Mucosa of rectum (tissue), 2 donors: ENCODE data around the gene PGAP1.

Source experiments
- H3K27ac ChIP-seq, 2 donors: one replicate each; pipeline ENCODE4 v1.7.0; 2013; ENCODE audit warnings: inconsistent platforms in 2 of 2, low read depth in 2 of 2, low read length in 2 of 2
- H3K27me3 ChIP-seq, 2 donors: one replicate each; pipeline ENCODE4 v1.7.0; 2013; ENCODE audit warnings: low read length in 2 of 2; ENCODE audit not compliant: control insufficient read depth in 2 of 2, insufficient read depth in 2 of 2
- H3K36me3 ChIP-seq, 2 donors: one replicate each; pipeline ENCODE4 v1.7.0; 2013; ENCODE audit warnings: low read length in 2 of 2; ENCODE audit not compliant: control insufficient read depth in 2 of 2, insufficient read depth in 2 of 2
- H3K4me1 ChIP-seq, 2 donors: one replicate each; pipeline ENCODE4 v1.7.0; 2013; ENCODE audit warnings: low read length in 2 of 2, mild to moderate bottlenecking in 1 of 2; ENCODE audit not compliant: control insufficient read depth in 2 of 2, insufficient read depth in 2 of 2
- H3K4me3 ChIP-seq, 2 donors: one replicate each; pipeline ENCODE4 v1.7.0; 2013; ENCODE audit warnings: low read length in 2 of 2
- H3K9ac ChIP-seq, 2 donors: one replicate each; pipeline ENCODE4 v1.7.0; 2013; ENCODE audit warnings: low read length in 2 of 2, low read depth in 1 of 2, mild to moderate bottlenecking in 1 of 2
- H3K9me3 ChIP-seq, 2 donors: one replicate each; pipeline ENCODE4 v1.7.0; 2013; ENCODE audit warnings: low read length in 2 of 2; ENCODE audit not compliant: control insufficient read depth in 2 of 2
- donor health status: healthy.
- donor health status: Normal muscosa, but diverticular disease.

Gene PGAP1

DNA sequence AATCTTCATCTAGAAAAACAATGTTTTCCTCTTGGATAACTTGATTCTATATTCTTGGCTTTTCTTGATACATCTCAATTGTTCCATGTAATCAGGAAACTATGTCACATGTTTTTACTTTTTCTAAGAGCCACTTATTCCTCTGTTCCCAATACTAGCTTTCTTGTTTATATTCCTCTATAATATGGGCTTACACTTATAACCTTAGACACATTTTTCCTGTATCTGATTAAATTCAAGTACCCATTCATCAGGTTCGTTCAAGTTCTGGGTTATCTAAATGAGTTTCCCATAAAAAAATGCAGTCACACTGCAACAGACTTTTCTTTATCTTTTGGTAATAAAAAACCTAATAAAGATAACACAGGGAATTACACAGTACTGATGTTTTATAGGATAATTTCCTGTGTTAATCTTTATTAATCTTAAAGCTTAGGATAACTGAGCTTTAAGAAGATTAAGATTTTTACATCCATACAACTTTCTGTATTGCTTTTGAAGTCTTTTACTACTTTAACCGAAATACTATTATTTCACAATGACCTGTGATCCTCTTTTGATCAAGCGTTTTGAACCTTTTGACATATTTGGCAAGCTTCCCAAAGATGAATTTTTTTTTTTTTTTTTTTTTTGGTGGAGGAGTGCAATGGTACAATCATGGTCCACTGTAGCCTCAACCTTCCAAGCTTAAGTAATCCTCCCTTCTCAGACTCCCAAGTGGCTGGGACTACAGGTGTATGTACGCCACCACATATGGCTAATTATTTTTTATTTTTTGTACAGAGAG lies 73.0 kb downstream of the PGAP1 start:
- H3K36me3 ChIP-seq: no peaks in the 10 kb centered on the region
- no peaks in the 10 kb centered on the region for H3K27me3 ChIP-seq
- H3K4me3 ChIP-seq: no peak overlapping the region
- no peak overlapping the region for H3K9ac ChIP-seq
- H3K27ac ChIP-seq: no peak overlapping the region
- peaks cover 0 to 11% of the 10 kb centered on the region in 2 donors for H3K4me1 ChIP-seq
- H3K9me3 ChIP-seq: no peaks in the 10 kb centered on the region

- H3K27me3 ChIP-seq: no peaks in the 10 kb centered on the region
- H3K9ac ChIP-seq: no peak overlapping the region
- no peak overlapping the region for H3K27ac ChIP-seq
- H3K4me1 ChIP-seq: peaks cover 0 to 11% of the 10 kb centered on the region in 2 donors
- no peak overlapping the region for H3K4me3 ChIP-seq
- H3K9me3 ChIP-seq: no peaks in the 10 kb centered on the region
- peaks cover 0 to 8% of the 10 kb centered on the region in 2 donors for H3K36me3 ChIP-seq
Observed at GRCh38 chr2:196851088-196851487, 75.4 kb downstream of the PGAP1 start.

GRCh38 chr2:196849895-196850294 lies 76.6 kb downstream of the PGAP1 start:
- no peaks in the 10 kb centered on the region for H3K9me3 ChIP-seq
- H3K27me3 ChIP-seq: no peaks in the 10 kb centered on the region
- H3K27ac ChIP-seq: no peak overlapping the region
- H3K9ac ChIP-seq: no peak overlapping the region
- peaks cover 0 to 12% of the 10 kb centered on the region in 2 donors for H3K36me3 ChIP-seq
- no peak overlapping the region for H3K4me3 ChIP-seq
- H3K4me1 ChIP-seq: peaks cover 0 to 11% of the 10 kb centered on the region in 2 donors

DNA sequence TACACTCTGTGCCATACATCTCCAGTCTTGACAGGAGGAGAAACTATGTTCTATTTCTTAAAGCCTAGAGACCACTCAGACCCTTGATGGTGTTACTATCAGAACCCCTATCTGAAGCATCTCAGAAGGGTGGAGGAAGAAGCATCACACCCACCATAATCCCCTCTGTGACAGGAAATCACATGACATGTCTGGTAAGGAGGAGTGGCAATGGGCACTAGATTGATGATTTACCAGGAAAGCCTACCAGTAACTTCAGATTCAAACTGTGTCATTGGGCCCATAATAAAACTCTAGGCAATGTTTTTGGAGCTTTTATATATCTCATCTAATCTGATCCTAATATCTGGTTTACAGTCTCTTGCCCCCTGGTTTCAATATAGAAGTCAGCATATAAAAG lies 80.2 kb downstream of the PGAP1 start:
- Histone ChIP-seq H3K36me3 (peaks cover 0 to 12% of the 10 kb centered on the region in 2 donors), H3K27me3 (no peaks in the 10 kb centered on the region), H3K27ac (no peak overlapping the region), H3K9ac (no peak overlapping the region), H3K4me1 (peaks cover 0 to 2% of the 10 kb centered on the region in 2 donors), H3K9me3 (no peaks in the 10 kb centered on the region), H3K4me3 (no peak overlapping the region)

DNA sequence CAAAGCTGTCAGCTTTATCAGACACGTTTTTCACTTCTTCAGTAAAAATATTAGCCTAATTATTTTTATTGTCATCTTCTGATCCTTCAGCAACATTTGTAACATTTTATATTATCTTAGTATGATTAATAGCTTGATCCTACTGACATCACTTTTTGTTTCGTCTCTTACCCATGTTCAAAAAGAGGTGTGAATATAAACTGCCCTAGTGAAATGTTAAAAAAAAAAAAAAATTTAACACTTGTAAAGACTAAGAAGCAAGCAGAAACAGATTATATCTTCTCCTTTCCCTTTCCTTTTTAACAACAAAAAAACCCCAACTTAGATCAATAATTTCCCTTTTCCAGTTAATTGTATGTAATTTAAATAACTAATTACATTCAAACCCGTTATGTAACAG lies 81.1 kb downstream of the PGAP1 start:
- H3K4me3 ChIP-seq: no peak overlapping the region
- H3K27ac ChIP-seq: no peak overlapping the region
- H3K4me1 ChIP-seq: no peaks in the 10 kb centered on the region
- H3K9me3 ChIP-seq: no peaks in the 10 kb centered on the region
- H3K27me3 ChIP-seq: no peaks in the 10 kb centered on the region
- peaks cover 3 to 16% of the 10 kb centered on the region in 2 donors for H3K36me3 ChIP-seq
- no peak overlapping the region for H3K9ac ChIP-seq

DNA sequence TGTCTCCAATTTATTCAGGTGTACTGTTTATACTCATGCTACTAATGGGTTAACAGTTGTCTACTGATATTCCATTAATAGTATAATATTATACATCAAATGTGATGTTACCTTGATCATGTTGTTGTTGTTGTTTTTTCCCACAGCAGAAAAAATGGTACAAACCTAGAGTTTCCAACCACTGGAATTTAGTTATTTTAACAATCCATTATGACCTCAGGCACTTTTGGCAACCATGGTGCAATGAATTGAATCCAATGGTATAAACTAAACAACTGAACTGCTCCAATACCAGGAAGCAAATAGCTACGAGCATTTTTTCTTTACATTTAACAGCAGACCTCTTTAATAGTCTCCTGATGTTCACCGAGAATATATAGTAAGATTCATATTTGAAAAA lies 86.3 kb downstream of the PGAP1 start:
- Histone ChIP-seq H3K27me3 (no peaks in the 10 kb centered on the region), H3K9ac (no peak overlapping the region), H3K4me3 (no peak overlapping the region), H3K4me1 (no peaks in the 10 kb centered on the region), H3K27ac (no peak overlapping the region), H3K9me3 (no peaks in the 10 kb centered on the region), H3K36me3 (peaks cover 10 to 15% of the 10 kb centered on the region in 2 donors)

GRCh38 chr2:196839574-196839973 lies 86.9 kb downstream of the PGAP1 start:
- H3K9me3 ChIP-seq: no peaks in the 10 kb centered on the region
- no peak overlapping the region for H3K9ac ChIP-seq
- H3K4me1 ChIP-seq: no peaks in the 10 kb centered on the region
- H3K27ac ChIP-seq: no peak overlapping the region
- H3K4me3 ChIP-seq: no peak overlapping the region
- H3K27me3 ChIP-seq: no peaks in the 10 kb centered on the region
- peaks cover 10 to 14% of the 10 kb centered on the region in 2 donors for H3K36me3 ChIP-seq

DNA sequence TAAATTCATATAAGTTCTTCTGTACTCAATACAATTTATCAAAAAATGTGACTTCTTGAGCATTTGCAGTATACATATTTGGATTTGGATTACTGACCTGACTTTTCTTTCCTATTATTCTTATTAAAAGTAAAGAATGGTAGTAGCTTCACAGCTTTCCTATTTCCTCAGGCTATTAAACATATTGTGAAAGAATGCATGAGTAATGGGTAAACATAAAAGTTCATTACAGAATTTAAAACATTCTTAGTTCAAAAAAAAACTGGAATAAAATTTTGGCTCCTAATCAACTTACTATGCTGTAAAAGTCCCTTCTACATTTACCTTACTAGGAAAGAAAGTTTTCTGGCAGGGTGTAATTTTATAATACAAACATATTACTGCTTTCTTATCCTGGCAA lies 90.1 kb downstream of the PGAP1 start:
- Histone ChIP-seq H3K9ac (no peak overlapping the region), H3K27ac (no peak overlapping the region), H3K36me3 (peaks cover 10 to 14% of the 10 kb centered on the region in 2 donors), H3K9me3 (no peaks in the 10 kb centered on the region), H3K27me3 (no peaks in the 10 kb centered on the region), H3K4me3 (no peak overlapping the region), H3K4me1 (no peaks in the 10 kb centered on the region)

- no peak overlapping the region for H3K27ac ChIP-seq
- H3K9ac ChIP-seq: no peak overlapping the region
- no peaks in the 10 kb centered on the region for H3K36me3 ChIP-seq
- H3K4me1 ChIP-seq: no peaks in the 10 kb centered on the region
- no peaks in the 10 kb centered on the region for H3K9me3 ChIP-seq
- no peaks in the 10 kb centered on the region for H3K27me3 ChIP-seq
- no peak overlapping the region for H3K4me3 ChIP-seq
Observed at GRCh38 chr2:196830701-196831100, 95.8 kb downstream of the PGAP1 start.

- Histone ChIP-seq H3K4me1 (no peaks in the 10 kb centered on the region), H3K9ac (no peak overlapping the region), H3K36me3 (no peaks in the 10 kb centered on the region), H3K9me3 (no peaks in the 10 kb centered on the region), H3K27me3 (no peaks in the 10 kb centered on the region), H3K27ac (no peak overlapping the region), H3K4me3 (no peak overlapping the region)
Observed at GRCh38 chr2:196827356-196827755, 99.2 kb downstream of the PGAP1 start.
